MCF 10A (cell line): ENCODE measurements around the gene PGF. TPM values are rescaled to one million over a fixed set of nuclear protein-coding genes. Genes with fewer than 3 reads are reported as not detected.
A peak's percentile ranks its signal among the peaks of the same experiment; 100 is the strongest.

Source experiments
- BruUV-seq: library from RNA; stranded (reverse); fragments of 400-500 nt; replicated peaks from 2 replicates; lab custom pipeline; 2021; lab: Mats Ljungman, UMichigan
- CTCF ChIA-PET: fragments of 300-600 bp; sonication (Branson Sonifier 250); formaldehyde crosslinking; extraction: SDS; loops from one replicate; lab custom pipeline; 2021; ENCODE audit warnings: antibody characterized with exemption, inconsistent platforms; lab: Yijun Ruan, JAX
- POLR2A ChIA-PET: fragments of 300-600, 350-650 bp; sonication (Branson Sonifier 250); formaldehyde crosslinking; extraction: SDS; loops from one replicate; lab custom pipeline; 2020; ENCODE audit warnings: antibody characterized with exemption, inconsistent platforms; lab: Yijun Ruan, JAX
- DNase-seq: peaks from one replicate; pipeline ENCODE4 v3.0.0-alpha.2; 2018; ENCODE audit not compliant: unreplicated experiment
- H3K27ac Mint-ChIP-seq: one replicate; pipeline ENCODE4 v1.8.0; 2022; ENCODE audit warnings: mild to moderate bottlenecking, low read depth, mixed read lengths; ENCODE audit not compliant: unreplicated experiment
- H3K27me3 Mint-ChIP-seq: one replicate; pipeline ENCODE4 v1.8.0; 2022; ENCODE audit warnings: mixed read lengths; ENCODE audit not compliant: insufficient read depth, unreplicated experiment
- H3K36me3 Mint-ChIP-seq: one replicate; pipeline ENCODE4 v1.8.0; 2022; ENCODE audit warnings: mild to moderate bottlenecking, moderate library complexity, mixed read lengths; ENCODE audit not compliant: insufficient read depth, unreplicated experiment
- H3K4me1 Mint-ChIP-seq: one replicate; pipeline ENCODE4 v1.8.0; 2022; ENCODE audit warnings: mixed read lengths; ENCODE audit not compliant: insufficient read depth, unreplicated experiment
- H3K4me3 Mint-ChIP-seq: one replicate; pipeline ENCODE4 v1.8.0; 2022; ENCODE audit warnings: mild to moderate bottlenecking, moderate library complexity, mixed read lengths; ENCODE audit not compliant: unreplicated experiment
- H3K9me3 Mint-ChIP-seq: one replicate; pipeline ENCODE4 v1.8.0; 2022; ENCODE audit warnings: mixed read lengths; ENCODE audit not compliant: unreplicated experiment
- CTCF ChIP-seq: fragments of 200-600 bp; IDR thresholded peaks from one replicate; pipeline ENCODE4 v1.8.0; 2022; ENCODE audit warnings: antibody characterized with exemption, mild to moderate bottlenecking; ENCODE audit not compliant: unreplicated experiment
- intact Hi-C: fragments of 100-400 bp; cut with micrococcal nuclease; formaldehyde crosslinking; loops from 2 replicates; pipeline ENCODE4 v1.14.1; 2022
- total RNA-seq: library from RNA; stranded (reverse); gene quantifications from 2 replicates; pipeline ENCODE4 v1.2.3, GENCODE V29; 2022

The PGF gene
- total RNA-seq, 1 experiment from 2014 or later = 2.1 TPM

GRCh38 chr14:74988131-74988530 lies 32.7 kb upstream of the PGF start:
- H3K27me3 Mint-ChIP-seq = no peaks in the 10 kb centered on the region
- H3K4me1 Mint-ChIP-seq = peaks cover 9% of the 10 kb centered on the region
- intact Hi-C loops = no loop called here
- peak; percentile 70 for DNase-seq
- no peak overlapping the region for H3K4me3 Mint-ChIP-seq
- BruUV-seq = no TSS peak
- H3K9me3 Mint-ChIP-seq = no peaks in the 10 kb centered on the region
- H3K27ac Mint-ChIP-seq = peak overlapping the region; percentile 1
- CTCF ChIA-PET = no interaction called here
- TF ChIP-seq CTCF = no peak
- H3K36me3 Mint-ChIP-seq = no peaks in the 10 kb centered on the region
- POLR2A ChIA-PET = interaction anchor here (0.8 kb wide), 1 partner anchor 37 kb away, joined by 3 read pairs; no protein-coding TSS in a partner anchor

- Mint-ChIP-seq H3K27me3 (no peaks in the 10 kb centered on the region), H3K36me3 (no peaks in the 10 kb centered on the region), H3K4me1 (peaks cover 9% of the 10 kb centered on the region), H3K27ac (no peak overlapping the region), H3K9me3 (no peaks in the 10 kb centered on the region), H3K4me3 (no peak overlapping the region)
- no peak for TF ChIP-seq CTCF
- intact Hi-C loops = no loop called here
- no peak for DNase-seq
- POLR2A ChIA-PET = no interaction called here
- no TSS peak for BruUV-seq
- CTCF ChIA-PET = interaction anchor here (1.0 to 1.2 kb wide), 2 partner anchors 40 to 48 kb away, joined by 3 to 4 read pairs; no protein-coding TSS in a partner anchor
Observed at GRCh38 chr14:74985806-74986205, 30.4 kb upstream of the PGF start.

GRCh38 chr14:74985028-74985310 lies 29.6 kb upstream of the PGF start:
- peaks cover 9% of the 10 kb centered on the region for H3K4me1 Mint-ChIP-seq
- intact Hi-C loops = no loop called here
- H3K36me3 Mint-ChIP-seq = no peaks in the 10 kb centered on the region
- TF ChIP-seq CTCF = no peak
- no peak overlapping the region for H3K27ac Mint-ChIP-seq
- POLR2A ChIA-PET = no interaction called here
- no peaks in the 10 kb centered on the region for H3K27me3 Mint-ChIP-seq
- CTCF ChIA-PET = interaction anchor here (1.0 kb wide), 1 partner anchor 49 kb away, joined by 4 read pairs; no protein-coding TSS in a partner anchor
- no peaks in the 10 kb centered on the region for H3K9me3 Mint-ChIP-seq
- no peak overlapping the region for H3K4me3 Mint-ChIP-seq
- no peak for DNase-seq
- no TSS peak for BruUV-seq

GRCh38 chr14:74984236-74985027 lies 29.0 kb upstream of the PGF start:
- H3K4me3 Mint-ChIP-seq = no peak overlapping the region
- H3K4me1 Mint-ChIP-seq = peaks cover 9% of the 10 kb centered on the region
- POLR2A ChIA-PET = interaction anchor here (1.2 kb wide), 1 partner anchor 17 kb away, joined by 5 read pairs; no protein-coding TSS in a partner anchor
- TF ChIP-seq CTCF = no peak
- no peak for DNase-seq
- H3K9me3 Mint-ChIP-seq = no peaks in the 10 kb centered on the region
- no TSS peak for BruUV-seq
- intact Hi-C loops = no loop called here
- CTCF ChIA-PET = interaction anchor here (0.5 to 1.0 kb wide), 3 partner anchors 20 to 511 kb away, joined by 3 to 4 read pairs (median 3); no protein-coding TSS in a partner anchor
- no peaks in the 10 kb centered on the region for H3K36me3 Mint-ChIP-seq
- H3K27me3 Mint-ChIP-seq = no peaks in the 10 kb centered on the region
- H3K27ac Mint-ChIP-seq = no peak overlapping the region
